SU-DHL-6 (cell line): ENCODE measurements around the gene TXN2.

ENCODE experiments used
- EZH2phosphoT487 ChIP-seq: fragments of 200-600 bp; sonication (generic), shearing (Covaris generic); conservative IDR thresholded peaks from 2 replicates; pipeline ENCODE4 v1.6.1; 2018; ENCODE audit warnings: mild to moderate bottlenecking, antibody characterized with exemption, low read length, moderate library complexity, mixed read lengths
- TF ChIP-seq, protein P1 (sequence below): fragments of 200-600 bp; sonication (generic); IDR thresholded peaks from one replicate; pipeline ENCODE4 v1.5.1; 2017; ENCODE audit warnings: antibody characterized with exemption, mild to moderate bottlenecking, low read length, moderate library complexity; ENCODE audit not compliant: insufficient read depth, poor library complexity, severe bottlenecking

- TF ChIP-seq, protein P1, sequence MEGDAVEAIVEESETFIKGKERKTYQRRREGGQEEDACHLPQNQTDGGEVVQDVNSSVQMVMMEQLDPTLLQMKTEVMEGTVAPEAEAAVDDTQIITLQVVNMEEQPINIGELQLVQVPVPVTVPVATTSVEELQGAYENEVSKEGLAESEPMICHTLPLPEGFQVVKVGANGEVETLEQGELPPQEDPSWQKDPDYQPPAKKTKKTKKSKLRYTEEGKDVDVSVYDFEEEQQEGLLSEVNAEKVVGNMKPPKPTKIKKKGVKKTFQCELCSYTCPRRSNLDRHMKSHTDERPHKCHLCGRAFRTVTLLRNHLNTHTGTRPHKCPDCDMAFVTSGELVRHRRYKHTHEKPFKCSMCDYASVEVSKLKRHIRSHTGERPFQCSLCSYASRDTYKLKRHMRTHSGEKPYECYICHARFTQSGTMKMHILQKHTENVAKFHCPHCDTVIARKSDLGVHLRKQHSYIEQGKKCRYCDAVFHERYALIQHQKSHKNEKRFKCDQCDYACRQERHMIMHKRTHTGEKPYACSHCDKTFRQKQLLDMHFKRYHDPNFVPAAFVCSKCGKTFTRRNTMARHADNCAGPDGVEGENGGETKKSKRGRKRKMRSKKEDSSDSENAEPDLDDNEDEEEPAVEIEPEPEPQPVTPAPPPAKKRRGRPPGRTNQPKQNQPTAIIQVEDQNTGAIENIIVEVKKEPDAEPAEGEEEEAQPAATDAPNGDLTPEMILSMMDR = no peak
- no peak for TF ChIP-seq EZH2phosphoT487
Measured at GRCh38 chr22:36469094-36469710, 12.2 kb downstream of the TXN2 start.
